OCI-LY3 (cell line): ENCODE data around the gene FGD6.

Experiments used
- H2AFZ ChIP-seq: fragments of 200-600, 300-600 bp; shearing (Covaris generic); 2 replicates; pipeline ENCODE4 v1.6.0; 2014; ENCODE audit warnings: antibody characterized with exemption, low read depth, low read length
- H3K27ac ChIP-seq: fragments of 200-600, 300-600 bp; sonication (generic); 2 replicates; pipeline ENCODE4 v1.5.1; 2014; ENCODE audit warnings: mild to moderate bottlenecking, low read length, moderate library complexity, mixed read lengths
- H3K27me3 ChIP-seq: fragments of 200-600, 300-600 bp; sonication (generic); 2 replicates; pipeline ENCODE4 v1.6.1; 2014; ENCODE audit warnings: low read depth, low read length, mixed read lengths
- H3K36me3 ChIP-seq: fragments of 200-600, 300-600 bp; sonication (generic); replicated peaks from 2 replicates; pipeline ENCODE3; 2014; ENCODE audit warnings: low read depth, low read length, mixed read lengths
- H3K4me1 ChIP-seq: fragments of 300-600, 200-600 bp; sonication (generic); 2 replicates; pipeline ENCODE4 v1.6.1; 2014; ENCODE audit warnings: low read length, mixed read lengths
- H3K4me2 ChIP-seq: fragments of 200-600, 300-600 bp; sonication (generic); 2 replicates; pipeline ENCODE4 v1.6.1; 2014; ENCODE audit warnings: low read length, mixed read lengths
- H3K4me3 ChIP-seq: fragments of 300-600, 200-600 bp; sonication (generic); 2 replicates; pipeline ENCODE4 v1.5.1; 2014; ENCODE audit warnings: antibody characterized with exemption, mild to moderate bottlenecking, low read length, moderate library complexity
- H3K79me2 ChIP-seq: fragments of 300-600, 200-600 bp; shearing (Covaris generic); 2 replicates; pipeline ENCODE4 v1.6.1; 2014; ENCODE audit warnings: mild to moderate bottlenecking, low read length, mixed read lengths
- H3K9ac ChIP-seq: fragments of 300-600, 200-600 bp; shearing (Covaris generic); 2 replicates; pipeline ENCODE4 v1.6.0; 2014; ENCODE audit warnings: mild to moderate bottlenecking, low read length, moderate library complexity
- H3K9me3 ChIP-seq: fragments of 200-600, 300-600 bp; shearing (Covaris generic); 2 replicates; pipeline ENCODE4 v1.6.1; 2014; ENCODE audit warnings: low read length, mixed read lengths; ENCODE audit not compliant: insufficient read depth
- H4K20me1 ChIP-seq: fragments of 200-600, 300-600 bp; sonication (generic); 2 replicates; pipeline ENCODE4 v1.6.1; 2016; ENCODE audit warnings: low read length, mixed read lengths; ENCODE audit not compliant: insufficient read depth
- CTCF ChIP-seq: fragments of 200-600, 300-600 bp; sonication (generic); IDR thresholded peaks from 2 replicates; pipeline ENCODE4 v1.5.1; 2014; ENCODE audit warnings: antibody characterized with exemption, low read length, low read depth
- EZH2phosphoT487 ChIP-seq: fragments of 200-600 bp; shearing (Covaris generic); IDR thresholded peaks from 2 replicates; pipeline ENCODE4 v1.6.1; 2018; ENCODE audit warnings: antibody characterized with exemption, mixed run types, low read depth

Gene FGD6

GRCh38 chr12:95114766-95115405 lies 102.4 kb downstream of the FGD6 start:
- no peak overlapping the region for H3K9ac ChIP-seq
- TF ChIP-seq CTCF (no peak), EZH2phosphoT487 (no peak)
- H2AFZ ChIP-seq, result no peak overlapping the region
- H3K36me3 ChIP-seq, result no peaks in the 10 kb centered on the region
- H3K9me3 ChIP-seq, result no peaks in the 10 kb centered on the region
- H3K4me1 ChIP-seq, result 0 out of 2 replicates have a peak, but pooled peaks cover 3% of the 10 kb centered on the region
- no peak overlapping the region for H3K27ac ChIP-seq
- no peaks in the 10 kb centered on the region for H3K79me2 ChIP-seq
- no peak overlapping the region for H3K4me3 ChIP-seq
- no peaks in the 10 kb centered on the region for H4K20me1 ChIP-seq
- H3K4me2 ChIP-seq, result no peak overlapping the region
- peaks cover 18% of the 10 kb centered on the region for H3K27me3 ChIP-seq

GRCh38 chr12:95107362-95107761 lies 109.9 kb downstream of the FGD6 start:
- no peak overlapping the region for H3K4me2 ChIP-seq
- H3K4me1 ChIP-seq, result peaks cover 21% of the 10 kb centered on the region
- H4K20me1 ChIP-seq, result peaks cover 7% of the 10 kb centered on the region
- no peak overlapping the region for H3K9ac ChIP-seq
- H3K9me3 ChIP-seq, result no peaks in the 10 kb centered on the region
- H2AFZ ChIP-seq, result no peak overlapping the region
- no peak overlapping the region for H3K4me3 ChIP-seq
- H3K36me3 ChIP-seq, result no peaks in the 10 kb centered on the region
- no peaks in the 10 kb centered on the region for H3K79me2 ChIP-seq
- H3K27ac ChIP-seq, result no peak overlapping the region
- TF ChIP-seq CTCF, result no peak
- no peak for TF ChIP-seq EZH2phosphoT487
- peaks cover 45% of the 10 kb centered on the region for H3K27me3 ChIP-seq

GRCh38 chr12:95105540-95105939 lies 111.7 kb downstream of the FGD6 start:
- no peak overlapping the region for H3K27ac ChIP-seq
- H3K9me3 ChIP-seq, result no peaks in the 10 kb centered on the region
- no peak overlapping the region for H3K9ac ChIP-seq
- peaks cover 55% of the 10 kb centered on the region for H3K27me3 ChIP-seq
- H3K4me1 ChIP-seq, result peaks cover 23% of the 10 kb centered on the region
- H2AFZ ChIP-seq, result no peak overlapping the region
- H3K4me3 ChIP-seq, result no peak overlapping the region
- H3K36me3 ChIP-seq, result no peaks in the 10 kb centered on the region
- H4K20me1 ChIP-seq, result peaks cover 10% of the 10 kb centered on the region
- TF ChIP-seq EZH2phosphoT487 (no peak), CTCF (no peak)
- no peak overlapping the region for H3K4me2 ChIP-seq
- H3K79me2 ChIP-seq, result no peaks in the 10 kb centered on the region

GRCh38 chr12:95104919-95105452 lies 112.3 kb downstream of the FGD6 start:
- Histone ChIP-seq H2AFZ (no peak overlapping the region), H3K27me3 (peaks cover 60% of the 10 kb centered on the region), H3K36me3 (no peaks in the 10 kb centered on the region), H3K79me2 (no peaks in the 10 kb centered on the region), H3K4me2 (no peak overlapping the region), H3K4me1 (peaks cover 23% of the 10 kb centered on the region), H3K9me3 (no peaks in the 10 kb centered on the region), H3K9ac (no peak overlapping the region), H3K27ac (no peak overlapping the region), H3K4me3 (no peak overlapping the region), H4K20me1 (peaks cover 15% of the 10 kb centered on the region)
- no peak for TF ChIP-seq EZH2phosphoT487
- TF ChIP-seq CTCF, result no peak
